ENCODE results near the gene PSMB3. TPM values are rescaled to one million over a fixed set of nuclear protein-coding genes. Genes with fewer than 3 reads are reported as not detected.

PSMB3 gene
- polyA plus RNA-seq, 1 donor (not counting 4 experiments of a cell fraction or from before 2014, with no cell fraction given): 294 TPM

GRCh38 chr17:38777641-38778250 lies 25.2 kb downstream of the PSMB3 start:
- Histone ChIP-seq H3K4me2 (ENCODE audit: control insufficient read depth, extremely low read depth, insufficient read depth, low read depth, low read length) (no peak overlapping the region), H3K9ac (ENCODE audit: control insufficient read depth, extremely low read depth, insufficient read depth, low read length) (no peak overlapping the region), H3K9me1 (ENCODE audit: control insufficient read depth, extremely low read depth, insufficient read depth, low read length) (no peaks in the 10 kb centered on the region), H3K27me3 (ENCODE audit: control insufficient read depth, extremely low read depth, insufficient read depth, low read length) (no peaks in the 10 kb centered on the region), H4K20me1 (ENCODE audit: control insufficient read depth, extremely low read depth, insufficient read depth, low read length) (peaks cover 2% of the 10 kb centered on the region), H2AFZ (ENCODE audit: control insufficient read depth, low read length) (no peak overlapping the region), H3K4me1 (ENCODE audit: control insufficient read depth, extremely low read depth, insufficient read depth, low read length) (no peaks in the 10 kb centered on the region), H3K9me3 (ENCODE audit: control insufficient read depth, low read depth, low read length) (no peaks in the 10 kb centered on the region), H3K4me3 (ENCODE audit: control insufficient read depth in 2 of 3, extremely low read depth in 1 of 3, insufficient read depth in 2 of 3, low read depth in 1 of 3, low read length in 3 of 3) (no peak overlapping the region), H3K36me3 (ENCODE audit: control insufficient read depth in 2 of 2, extremely low read depth in 1 of 2, insufficient read depth in 2 of 2, low read length in 2 of 2) (peaks cover 39 to 52% of the 10 kb centered on the region in 2 experiments), H3K79me2 (ENCODE audit: control insufficient read depth, insufficient read depth, low read length) (no peaks in the 10 kb centered on the region), H3K27ac (ENCODE audit: control insufficient read depth, insufficient read depth, low read length) (no peak overlapping the region)
- FAIRE-seq (no peak), DNase-seq (ENCODE audit: low read depth, low spot score) (no peak)
- dilution Hi-C loops (cut with MboI; ENCODE audit: extremely low pct_ligation_motif_present, low sequenced_read_pairs): no loop called here
- TF ChIP-seq CTCF (optimal IDR thresholded peaks at IDR 0.05 in 1 of 3, IDR thresholded peaks at IDR 0.05 in 1 of 3, conservative IDR thresholded peaks at IDR 0.05 in 1 of 3; ENCODE audit: extremely low read depth in 1 of 3, insufficient read depth in 2 of 3, low read length in 3 of 3) (no peak), EZH2 (IDR thresholded peaks at IDR 0.05; ENCODE audit: low read length) (no peak)

GRCh38 chr17:38779965-38780752 lies 27.6 kb downstream of the PSMB3 start:
- no peaks in the 10 kb centered on the region for H3K79me2 ChIP-seq (ENCODE audit: control insufficient read depth, insufficient read depth, low read length)

More at GRCh38 chr17:38779965-38780752, 27.6 kb downstream of the PSMB3 start:
- Histone ChIP-seq H3K27ac (ENCODE audit: control insufficient read depth, insufficient read depth, low read length) (no peak overlapping the region), H3K4me2 (ENCODE audit: control insufficient read depth, extremely low read depth, insufficient read depth, low read depth, low read length) (no peak overlapping the region), H3K9me3 (ENCODE audit: control insufficient read depth, low read depth, low read length) (no peaks in the 10 kb centered on the region), H3K9ac (ENCODE audit: control insufficient read depth, extremely low read depth, insufficient read depth, low read length) (no peak overlapping the region), H2AFZ (ENCODE audit: control insufficient read depth, low read length) (no peak overlapping the region), H3K9me1 (ENCODE audit: control insufficient read depth, extremely low read depth, insufficient read depth, low read length) (no peaks in the 10 kb centered on the region), H3K36me3 (ENCODE audit: control insufficient read depth in 2 of 2, extremely low read depth in 1 of 2, insufficient read depth in 2 of 2, low read length in 2 of 2) (peaks cover 39 to 58% of the 10 kb centered on the region in 2 experiments), H3K27me3 (ENCODE audit: control insufficient read depth, extremely low read depth, insufficient read depth, low read length) (no peaks in the 10 kb centered on the region), H3K4me1 (ENCODE audit: control insufficient read depth, extremely low read depth, insufficient read depth, low read length) (no peaks in the 10 kb centered on the region), H3K4me3 (ENCODE audit: control insufficient read depth in 2 of 3, extremely low read depth in 1 of 3, insufficient read depth in 2 of 3, low read depth in 1 of 3, low read length in 3 of 3) (no peak overlapping the region), H4K20me1 (ENCODE audit: control insufficient read depth, extremely low read depth, insufficient read depth, low read length) (peaks cover 2% of the 10 kb centered on the region)
- dilution Hi-C loops (cut with MboI; ENCODE audit: extremely low pct_ligation_motif_present, low sequenced_read_pairs): no loop called here
- DNase-seq (ENCODE audit: low read depth, low spot score) (no peak), FAIRE-seq (no peak)
- TF ChIP-seq CTCF (optimal IDR thresholded peaks at IDR 0.05 in 1 of 3, IDR thresholded peaks at IDR 0.05 in 1 of 3, conservative IDR thresholded peaks at IDR 0.05 in 1 of 3; ENCODE audit: extremely low read depth in 1 of 3, insufficient read depth in 2 of 3, low read length in 3 of 3): no peak
- TF ChIP-seq EZH2 (IDR thresholded peaks at IDR 0.05; ENCODE audit: low read length): no peak

Measured in keratinocyte (primary cell).